HUES6 (cell line): ENCODE data around the gene C9orf57.

Source experiments
- H3K27ac ChIP-seq: 2 replicates; pipeline ENCODE4 v1.7.0; 2013; ENCODE audit warnings: low read depth, mild to moderate bottlenecking, low read length, inconsistent platforms
- H3K27me3 ChIP-seq: 2 replicates; pipeline ENCODE4 v1.6.1; 2013; ENCODE audit warnings: low read length; ENCODE audit not compliant: control insufficient read depth, insufficient read depth
- H3K36me3 ChIP-seq: 2 replicates; pipeline ENCODE4 v1.6.1; 2013; ENCODE audit warnings: low read length; ENCODE audit not compliant: control insufficient read depth, insufficient read depth
- H3K4me1 ChIP-seq: 2 replicates; pipeline ENCODE4 v1.6.1; 2013; ENCODE audit warnings: low read length; ENCODE audit not compliant: control insufficient read depth, insufficient read depth
- H3K4me3 ChIP-seq: 2 replicates; pipeline ENCODE4 v1.5.1; 2013; ENCODE audit warnings: low read depth, low read length
- H3K9ac ChIP-seq: one replicate; pipeline ENCODE4 v1.6.1; 2013; ENCODE audit warnings: mild to moderate bottlenecking, low read length
- H3K9me3 ChIP-seq: 2 replicates; pipeline ENCODE4 v1.6.1; 2013; ENCODE audit warnings: low read depth, low read length; ENCODE audit not compliant: control insufficient read depth, insufficient read depth

C9orf57 gene

GRCh38 chr9:72044095-72044494, 16.3 kb downstream of the C9orf57 start:
- no peaks in the 10 kb centered on the region for H3K9me3 ChIP-seq

GRCh38 chr9:72043576-72043975, 16.8 kb downstream of the C9orf57 start:
- H3K4me3 ChIP-seq = no peak overlapping the region
- no peaks in the 10 kb centered on the region for H3K36me3 ChIP-seq
- no peak overlapping the region for H3K9ac ChIP-seq
- H3K27me3 ChIP-seq = no peaks in the 10 kb centered on the region
- no peak overlapping the region for H3K27ac ChIP-seq
- H3K4me1 ChIP-seq = no peaks in the 10 kb centered on the region
- H3K9me3 ChIP-seq = no peaks in the 10 kb centered on the region

More at GRCh38 chr9:72044095-72044494, 16.3 kb downstream of the C9orf57 start:
- Histone ChIP-seq H3K4me3 (no peak overlapping the region), H3K27me3 (no peaks in the 10 kb centered on the region), H3K36me3 (no peaks in the 10 kb centered on the region), H3K27ac (no peak overlapping the region), H3K9ac (no peak overlapping the region), H3K4me1 (no peaks in the 10 kb centered on the region)

- H3K36me3 ChIP-seq = no peaks in the 10 kb centered on the region
- H3K9me3 ChIP-seq = no peaks in the 10 kb centered on the region
- H3K27me3 ChIP-seq = no peaks in the 10 kb centered on the region
- H3K4me1 ChIP-seq = no peaks in the 10 kb centered on the region
- no peak overlapping the region for H3K9ac ChIP-seq
- H3K27ac ChIP-seq = no peak overlapping the region
- H3K4me3 ChIP-seq = no peak overlapping the region
Measured at GRCh38 chr9:72042928-72043327, 17.5 kb downstream of the C9orf57 start.

GRCh38 chr9:72041775-72042194, 18.6 kb downstream of the C9orf57 start:
- Histone ChIP-seq H3K27ac (no peak overlapping the region), H3K9ac (no peak overlapping the region), H3K4me1 (no peaks in the 10 kb centered on the region)

GRCh38 chr9:72041369-72041768, 19.0 kb downstream of the C9orf57 start:
- Histone ChIP-seq H3K9me3 (no peaks in the 10 kb centered on the region), H3K36me3 (no peaks in the 10 kb centered on the region), H3K4me1 (no peaks in the 10 kb centered on the region), H3K4me3 (no peak overlapping the region), H3K9ac (no peak overlapping the region), H3K27ac (no peak overlapping the region), H3K27me3 (no peaks in the 10 kb centered on the region)

More at GRCh38 chr9:72041775-72042194, 18.6 kb downstream of the C9orf57 start:
- Histone ChIP-seq H3K27me3 (no peaks in the 10 kb centered on the region), H3K9me3 (no peaks in the 10 kb centered on the region), H3K36me3 (no peaks in the 10 kb centered on the region), H3K4me3 (no peak overlapping the region)

- H3K9me3 ChIP-seq = no peaks in the 10 kb centered on the region
- no peaks in the 10 kb centered on the region for H3K36me3 ChIP-seq
- H3K27me3 ChIP-seq = no peaks in the 10 kb centered on the region
- H3K9ac ChIP-seq = no peak overlapping the region
- H3K27ac ChIP-seq = no peak overlapping the region
- no peaks in the 10 kb centered on the region for H3K4me1 ChIP-seq
- no peak overlapping the region for H3K4me3 ChIP-seq
Measured at GRCh38 chr9:72039532-72039931, 20.9 kb downstream of the C9orf57 start.

- Histone ChIP-seq H3K9ac (no peak overlapping the region), H3K27me3 (no peaks in the 10 kb centered on the region), H3K4me3 (no peak overlapping the region), H3K36me3 (no peaks in the 10 kb centered on the region), H3K4me1 (no peaks in the 10 kb centered on the region), H3K9me3 (no peaks in the 10 kb centered on the region), H3K27ac (no peak overlapping the region)
Measured at GRCh38 chr9:72038890-72039410, 21.5 kb downstream of the C9orf57 start.

- Histone ChIP-seq H3K27me3 (no peaks in the 10 kb centered on the region), H3K4me1 (no peaks in the 10 kb centered on the region), H3K9me3 (no peaks in the 10 kb centered on the region), H3K27ac (no peak overlapping the region), H3K36me3 (no peaks in the 10 kb centered on the region), H3K4me3 (no peak overlapping the region), H3K9ac (no peak overlapping the region)
Measured at GRCh38 chr9:72038408-72038807, 22.0 kb downstream of the C9orf57 start.

GRCh38 chr9:72037571-72037970, 22.8 kb downstream of the C9orf57 start:
- H3K4me3 ChIP-seq = no peak overlapping the region
- no peaks in the 10 kb centered on the region for H3K4me1 ChIP-seq
- no peak overlapping the region for H3K27ac ChIP-seq
- no peaks in the 10 kb centered on the region for H3K27me3 ChIP-seq
- H3K36me3 ChIP-seq = no peaks in the 10 kb centered on the region
- no peaks in the 10 kb centered on the region for H3K9me3 ChIP-seq
- no peak overlapping the region for H3K9ac ChIP-seq

- no peak overlapping the region for H3K27ac ChIP-seq
- H3K9ac ChIP-seq = no peak overlapping the region
- H3K4me3 ChIP-seq = no peak overlapping the region
- no peaks in the 10 kb centered on the region for H3K36me3 ChIP-seq
- H3K9me3 ChIP-seq = no peaks in the 10 kb centered on the region
- H3K4me1 ChIP-seq = 0 out of 2 replicates have a peak, but pooled peaks cover 1% of the 10 kb centered on the region
- no peaks in the 10 kb centered on the region for H3K27me3 ChIP-seq
Measured at GRCh38 chr9:72030767-72031166, 29.6 kb downstream of the C9orf57 start.

GRCh38 chr9:72029986-72030385, 30.4 kb downstream of the C9orf57 start:
- Histone ChIP-seq H3K9me3 (no peaks in the 10 kb centered on the region), H3K27ac (no peak overlapping the region), H3K4me1 (peaks cover 3% of the 10 kb centered on the region; the same call in 1 of the 2 replicates), H3K36me3 (no peaks in the 10 kb centered on the region), H3K4me3 (no peak overlapping the region), H3K9ac (no peak overlapping the region), H3K27me3 (no peaks in the 10 kb centered on the region)

GRCh38 chr9:72025906-72026305, 34.5 kb downstream of the C9orf57 start:
- Histone ChIP-seq H3K9me3 (no peaks in the 10 kb centered on the region), H3K4me1 (peaks cover 3% of the 10 kb centered on the region; the same call in 1 of the 2 replicates), H3K27me3 (no peaks in the 10 kb centered on the region), H3K36me3 (no peaks in the 10 kb centered on the region), H3K4me3 (no peak overlapping the region), H3K9ac (no peak overlapping the region), H3K27ac (no peak overlapping the region)
